HG03439 (cell line): ENCODE results near the gene ATXN7L1.
"Not testable (repeated sequence)": the region's sequence is repeated elsewhere in the genome, so short reads cannot be mapped to it uniquely, and the experiment has no call there.

Experiments used
- ATAC-seq: cut with Tn5 transposase; IDR thresholded peaks from one replicate; pipeline ENCODE4 v1.9.1; 2021; ENCODE audit warnings: mild to moderate bottlenecking, moderate library complexity; ENCODE audit not compliant: unreplicated experiment

The ATXN7L1 gene

DNA sequence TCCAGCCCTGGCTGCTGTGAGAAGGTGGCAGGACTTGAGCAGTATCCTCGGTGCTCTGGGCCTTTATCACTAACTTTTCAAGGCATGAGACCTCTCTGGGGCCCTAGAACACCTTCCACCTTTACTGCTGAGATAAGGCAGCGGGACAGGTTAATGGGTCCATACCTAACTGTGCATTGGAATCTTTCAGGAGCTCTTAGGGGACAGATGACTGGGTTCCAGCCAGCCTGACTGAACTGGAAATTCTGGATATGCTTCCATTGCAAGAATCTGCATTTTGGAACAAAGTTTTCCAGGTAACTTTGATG, 73.0 kb downstream of the ATXN7L1 start:
- no peak for ATAC-seq

DNA sequence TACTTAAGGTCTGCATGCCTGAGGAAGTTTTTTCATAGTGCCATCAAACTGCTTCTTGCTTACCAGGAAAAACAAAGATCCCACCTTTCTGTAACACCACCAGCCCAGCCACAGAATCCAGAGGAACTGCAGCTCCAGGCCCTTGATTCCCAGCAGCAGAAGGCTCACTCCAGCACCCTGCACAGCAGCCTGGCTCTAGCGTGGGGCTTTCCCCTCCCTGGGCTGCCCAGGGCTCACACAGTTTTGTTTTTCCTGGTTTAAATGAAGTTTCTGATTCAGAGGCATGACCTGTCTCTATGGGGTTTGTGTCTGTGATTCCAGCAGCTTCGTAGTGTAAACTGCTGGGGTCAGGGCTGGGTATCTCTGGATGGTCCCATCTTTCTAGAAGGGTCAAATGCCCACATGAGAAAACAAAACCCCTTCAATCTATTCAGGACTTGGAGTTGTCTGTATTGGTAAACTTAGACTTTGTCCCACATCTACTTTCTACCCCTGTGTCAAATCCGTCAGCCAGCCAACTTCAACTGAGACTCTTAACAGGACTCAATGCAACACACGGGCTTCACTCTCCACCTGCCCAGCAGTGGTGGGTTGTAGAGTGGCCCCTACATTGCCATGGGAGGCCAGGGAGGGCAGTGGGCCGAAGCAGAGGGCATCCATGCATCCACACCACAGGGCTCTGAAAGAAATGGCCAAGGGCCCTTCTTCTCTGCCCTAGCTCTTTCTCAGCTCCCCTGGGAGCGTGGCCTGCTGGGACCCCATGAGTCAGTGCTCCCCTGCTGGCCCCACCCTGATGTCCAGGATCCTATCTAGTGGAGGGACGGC, 73.6 kb downstream of the ATXN7L1 start:
- no peak for ATAC-seq

DNA sequence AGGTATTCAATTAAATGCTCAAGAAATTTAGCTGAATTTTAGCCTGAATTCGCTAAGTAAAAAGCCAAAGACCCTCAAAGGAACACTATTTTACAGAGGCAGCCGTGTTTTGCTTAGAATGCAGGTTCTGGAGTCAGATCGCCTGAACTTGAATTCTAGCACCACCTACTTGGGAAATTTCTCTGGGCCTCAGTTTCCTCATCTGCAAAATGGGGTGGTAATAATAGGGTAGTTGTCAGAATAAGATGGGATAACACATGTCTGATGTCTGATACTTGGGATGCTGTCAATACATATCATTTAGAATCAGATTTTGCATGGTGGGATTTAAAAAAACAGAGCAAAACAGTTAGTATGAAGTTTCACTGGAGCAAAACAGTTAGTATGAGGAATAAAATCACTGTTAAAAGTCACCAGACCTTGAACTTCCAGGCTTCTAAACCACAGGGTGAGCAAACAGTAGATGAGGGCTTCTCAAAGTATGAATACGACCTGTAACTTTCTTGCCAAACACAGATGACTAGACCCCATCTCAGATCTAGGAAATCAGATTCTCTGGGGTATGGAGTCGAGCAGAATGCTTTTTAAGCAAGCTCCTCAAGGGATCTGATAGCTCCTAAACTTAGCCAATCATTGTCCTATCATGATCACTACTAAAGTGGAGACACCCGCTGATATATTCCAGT, 75.4 kb downstream of the ATXN7L1 start:
- ATAC-seq = no peak

DNA sequence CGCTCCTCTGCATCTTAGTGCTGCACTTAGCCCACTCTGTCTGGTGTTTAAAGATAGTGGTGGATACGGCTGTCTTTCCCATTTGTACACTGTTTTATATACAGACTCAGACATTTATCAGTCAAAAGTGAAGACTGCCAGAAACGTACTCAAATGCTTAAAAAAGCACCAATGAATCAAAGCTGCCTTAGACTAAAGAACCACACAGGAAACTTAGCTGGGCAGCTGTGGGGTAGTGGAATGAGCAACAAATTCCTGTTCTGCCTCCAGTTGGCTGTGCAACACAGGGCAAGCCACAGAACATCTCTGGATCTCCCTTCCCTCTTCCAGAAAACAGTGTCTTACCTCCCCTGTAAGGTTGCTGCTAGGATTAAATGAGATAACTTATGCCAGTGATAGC, 76.0 kb downstream of the ATXN7L1 start:
- ATAC-seq = no peak

DNA sequence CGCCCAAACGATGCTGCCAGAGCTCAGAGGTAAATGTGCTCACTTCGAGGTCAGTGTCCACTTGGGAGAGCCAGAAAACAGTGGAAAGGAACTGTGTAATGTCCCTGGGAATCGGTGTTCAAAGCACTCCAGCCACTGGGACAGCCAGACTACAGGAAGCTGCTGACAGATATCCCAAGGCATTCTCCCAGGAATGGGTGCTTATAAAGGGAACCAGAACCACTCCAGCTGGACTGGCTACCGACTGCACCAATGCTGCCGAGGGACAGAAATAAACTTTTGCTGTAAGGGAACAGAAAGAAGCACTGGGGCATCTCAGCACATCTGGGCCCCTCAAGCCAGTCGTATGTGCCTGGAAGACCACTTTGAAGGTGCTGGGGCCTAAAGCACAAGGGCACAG, 76.7 kb downstream of the ATXN7L1 start:
- ATAC-seq = no peak

DNA sequence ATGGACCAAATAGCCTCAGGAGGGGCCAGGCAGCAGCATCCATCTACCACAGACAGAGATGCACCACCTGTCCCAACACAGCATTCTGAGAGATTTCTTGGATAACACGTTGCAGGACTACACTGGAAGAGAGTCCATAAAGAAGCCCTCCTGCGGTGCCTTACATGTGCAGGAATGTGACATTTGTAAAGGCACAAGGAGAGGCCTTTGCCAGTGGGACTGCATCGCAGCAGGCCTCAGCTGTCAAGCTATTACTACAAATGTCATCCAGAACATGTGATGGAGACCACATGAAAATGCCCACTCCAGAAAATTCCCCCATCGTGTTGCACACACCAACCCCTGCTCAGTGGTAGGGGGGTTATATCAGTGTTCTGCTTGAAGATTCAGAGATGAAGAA, 77.4 kb downstream of the ATXN7L1 start:
- no peak for ATAC-seq

DNA sequence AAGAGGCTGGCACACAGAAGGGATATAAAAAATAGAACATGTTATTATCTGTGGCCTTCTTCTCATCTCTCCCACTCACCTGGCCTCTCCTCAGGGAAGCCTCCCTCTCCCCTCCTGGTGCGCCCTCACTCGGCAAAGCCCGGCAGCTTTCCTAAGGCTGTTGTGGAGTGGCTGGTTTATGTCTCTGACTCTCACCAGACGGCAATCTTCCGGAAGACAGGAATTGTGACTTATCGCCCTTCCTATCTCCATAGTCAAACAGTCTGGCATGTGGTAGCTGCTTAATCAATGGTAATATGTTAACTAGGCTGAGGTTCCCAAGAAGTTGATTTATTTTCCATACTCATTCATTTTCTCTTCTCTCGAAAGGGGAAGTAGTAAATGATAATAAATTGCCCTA, 78.7 kb downstream of the ATXN7L1 start:
- no peak for ATAC-seq

DNA sequence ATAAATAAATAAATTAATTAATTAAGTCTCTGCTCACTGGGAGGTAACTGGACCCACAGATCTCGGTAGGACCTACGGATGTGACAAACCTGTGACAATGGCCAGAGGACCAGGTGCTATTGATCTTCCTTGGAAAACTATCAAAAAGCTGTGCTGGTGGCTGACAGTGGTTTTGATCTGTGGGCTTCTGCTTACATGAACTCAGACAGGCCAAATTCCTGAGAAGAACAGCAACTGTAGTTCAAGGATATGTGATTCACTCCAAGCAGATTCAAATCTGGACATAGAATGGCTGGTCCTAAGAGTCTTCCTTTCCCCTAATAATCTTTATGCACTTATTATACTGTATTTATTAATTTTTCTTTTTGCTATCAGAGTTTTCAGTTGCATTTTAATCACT, 80.0 kb downstream of the ATXN7L1 start:
- ATAC-seq = no peak

DNA sequence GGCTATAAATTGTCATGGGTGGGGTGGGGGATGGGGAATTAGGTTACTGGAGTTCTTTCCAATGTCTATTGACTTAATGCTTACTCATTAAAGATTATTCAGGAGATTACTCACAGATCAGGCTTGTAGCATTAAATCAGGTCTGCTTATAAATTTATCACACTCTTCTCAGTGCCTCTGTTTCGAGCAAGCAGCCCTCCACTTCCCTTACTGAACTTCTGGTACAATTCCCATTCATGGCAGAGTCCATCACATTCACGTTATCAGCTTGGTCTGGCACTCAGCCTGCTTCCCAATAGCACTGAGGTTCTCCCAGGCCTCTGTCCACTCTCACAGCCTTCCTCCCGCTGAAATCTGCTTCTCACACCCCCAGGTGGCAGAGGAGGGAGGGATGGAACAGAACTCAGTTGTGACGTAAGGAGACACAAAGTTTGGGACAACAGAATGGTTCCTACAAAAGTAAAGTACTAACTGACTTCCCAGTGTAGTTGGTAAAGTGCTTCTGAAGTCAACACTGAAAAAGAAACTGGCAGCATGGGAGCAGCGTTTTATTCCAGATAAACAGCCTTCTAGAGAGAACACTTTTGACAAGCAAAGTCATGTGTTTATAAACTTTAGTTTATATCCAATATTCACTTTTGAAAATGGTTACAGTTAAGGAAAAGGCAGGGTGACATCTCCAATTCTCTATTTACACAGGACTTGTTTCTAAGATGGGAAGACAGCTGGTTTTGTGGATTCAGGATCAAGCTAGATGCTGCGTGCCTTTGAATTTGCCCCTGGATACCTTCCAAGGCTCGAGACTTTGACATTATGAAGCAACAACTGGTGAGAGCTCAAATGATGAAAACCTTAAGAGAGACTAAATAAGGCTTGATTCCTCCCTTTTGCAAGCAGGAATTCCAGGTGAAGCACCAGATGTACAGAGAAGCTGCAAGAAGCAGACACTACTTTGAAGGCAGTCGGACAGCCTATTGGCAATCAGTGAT, 81.4 kb downstream of the ATXN7L1 start:
- ATAC-seq = no peak

DNA sequence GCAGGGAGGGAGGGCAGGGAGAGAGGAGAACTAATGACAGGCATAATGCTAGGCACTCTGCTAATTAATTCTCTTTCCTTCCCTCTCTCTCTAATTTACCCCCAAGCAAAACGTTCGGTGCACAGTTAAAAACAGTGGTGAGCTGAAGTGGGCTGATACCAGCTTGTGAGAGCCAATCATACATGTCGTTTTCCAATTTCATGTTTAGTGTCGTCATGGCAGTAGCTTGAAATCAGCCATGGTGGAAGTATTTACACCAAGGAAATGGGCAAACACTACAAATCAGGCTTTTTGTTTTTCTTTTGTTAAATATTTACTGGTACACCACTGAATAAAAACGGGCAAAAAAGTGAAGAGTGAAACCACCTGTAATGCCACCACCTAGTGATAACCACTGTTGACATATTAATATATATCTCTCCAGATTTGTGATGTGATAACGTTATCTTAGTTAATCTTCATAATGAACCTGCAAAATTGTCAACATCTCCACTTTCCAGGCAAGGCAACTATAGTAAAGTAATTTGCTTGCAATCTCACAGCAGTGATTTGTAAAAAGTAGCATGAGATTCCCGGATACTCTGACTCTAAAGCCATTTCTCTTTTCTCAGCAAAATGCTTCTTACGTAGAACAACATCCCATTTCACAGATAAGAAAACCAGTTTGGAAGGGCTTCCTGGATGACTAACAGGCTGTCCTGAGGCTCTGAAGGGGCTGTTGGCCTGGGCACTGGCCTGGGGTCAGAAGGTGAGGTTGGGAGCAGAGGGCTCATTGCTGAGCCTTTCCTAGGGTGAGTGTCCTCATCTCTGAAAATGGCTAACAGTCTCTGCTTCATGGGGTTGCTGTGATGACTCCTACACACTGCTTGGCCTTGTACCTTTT, 83.7 kb downstream of the ATXN7L1 start:
- ATAC-seq = no peak

DNA sequence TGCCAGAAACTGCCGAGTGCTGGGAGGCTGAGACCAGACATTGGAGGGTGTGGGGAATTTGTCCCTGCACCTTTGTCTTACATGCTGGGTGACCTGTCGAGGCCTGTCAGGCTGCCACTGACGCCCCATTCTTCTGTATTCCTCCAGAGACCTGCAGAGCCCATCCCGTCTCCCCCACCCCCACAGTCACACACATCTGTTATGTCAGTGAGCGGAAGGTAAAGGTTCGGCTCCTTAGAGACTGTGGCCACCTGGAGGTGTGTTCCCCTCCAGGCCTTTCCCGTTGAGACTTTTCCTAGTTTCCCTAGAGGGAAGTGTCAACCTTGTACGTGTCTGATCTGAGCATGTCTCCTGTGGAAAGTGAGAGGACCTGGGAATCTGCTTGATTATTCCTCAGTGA, 84.5 kb downstream of the ATXN7L1 start:
- no peak for ATAC-seq

DNA sequence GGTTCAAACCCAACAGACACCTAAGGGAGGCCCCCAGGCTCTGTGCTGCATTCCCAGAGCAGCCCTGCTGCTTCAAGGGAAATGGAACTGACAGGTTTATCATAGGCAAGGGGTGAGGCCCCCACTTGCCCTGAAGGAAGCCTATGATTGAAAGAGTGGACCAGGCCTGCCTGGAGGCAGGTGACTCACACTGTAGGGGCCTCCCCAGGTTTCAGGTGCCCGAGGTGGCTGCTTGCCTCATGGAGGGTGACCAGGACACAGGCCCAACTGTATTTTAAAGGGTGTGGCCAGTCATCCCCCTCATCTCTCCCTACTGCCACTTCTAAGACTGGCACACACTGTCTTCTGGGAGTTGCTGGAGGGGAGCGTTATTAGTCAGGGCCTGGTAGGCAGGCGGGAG, 85.4 kb downstream of the ATXN7L1 start:
- no peak for ATAC-seq

DNA sequence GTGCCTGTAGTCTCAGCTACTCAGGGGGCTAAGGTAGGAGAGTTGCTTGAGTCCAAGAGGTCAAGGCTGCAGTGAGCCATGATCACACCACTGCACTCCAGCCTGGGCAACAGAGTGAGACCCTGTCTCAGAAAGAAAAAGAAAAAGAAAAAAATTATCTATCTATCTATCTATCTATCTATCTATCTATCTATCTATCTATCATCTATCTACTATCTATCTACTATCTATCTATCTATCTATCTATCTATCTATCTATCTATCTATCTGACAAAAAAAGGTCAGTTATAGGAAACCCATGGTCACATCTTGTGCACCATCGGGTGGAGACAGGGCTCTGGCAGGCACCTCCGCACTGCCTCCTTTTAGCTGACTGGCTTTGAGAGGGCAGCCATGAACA, 85.9 kb downstream of the ATXN7L1 start:
- not testable (repeated sequence) for ATAC-seq

DNA sequence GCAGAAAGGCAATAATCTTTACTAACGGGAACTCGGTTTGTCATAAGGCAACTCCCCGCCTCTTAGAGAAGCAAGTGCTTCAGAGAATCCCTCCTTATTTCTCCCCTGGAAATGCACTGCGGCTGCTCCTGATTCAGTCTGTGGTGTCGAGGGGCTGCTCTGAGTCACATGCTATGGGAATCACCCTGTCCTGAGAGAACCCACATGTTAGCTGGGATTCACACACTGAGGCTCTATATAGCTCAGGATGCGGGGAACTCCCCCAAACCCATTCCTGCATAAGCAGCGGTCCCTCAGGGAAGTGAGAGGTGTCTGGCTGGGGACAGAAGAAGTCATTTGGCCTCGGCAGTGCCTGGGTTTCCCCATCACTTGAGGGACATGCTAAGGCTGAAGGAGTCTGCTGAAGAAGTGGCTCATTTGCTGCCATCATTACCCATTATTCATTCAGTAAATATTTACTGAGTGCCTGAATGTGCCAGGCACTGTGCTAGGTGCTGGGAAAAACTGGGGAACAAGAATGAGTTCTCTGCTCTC, 87.5 kb downstream of the ATXN7L1 start:
- no peak for ATAC-seq

DNA sequence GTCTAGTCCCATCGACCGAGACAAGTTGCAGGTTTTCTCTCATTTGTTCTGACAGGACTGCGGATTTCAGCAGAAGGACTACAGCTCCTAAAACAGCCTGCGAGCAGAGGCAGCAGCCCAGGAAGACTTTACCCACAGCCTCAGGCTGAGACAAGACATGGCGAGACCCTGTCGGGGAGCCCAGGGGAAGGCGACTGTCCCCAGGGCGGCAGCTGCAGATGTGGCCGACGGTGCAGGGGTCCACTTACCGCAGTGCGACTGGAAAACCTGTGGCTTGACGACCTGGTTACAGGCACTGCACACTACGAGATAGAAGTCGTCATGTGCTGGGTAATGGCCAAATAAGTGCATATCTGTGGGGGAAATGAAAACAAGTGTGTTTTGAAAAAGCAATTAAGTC, 88.0 kb downstream of the ATXN7L1 start:
- no peak for ATAC-seq

DNA sequence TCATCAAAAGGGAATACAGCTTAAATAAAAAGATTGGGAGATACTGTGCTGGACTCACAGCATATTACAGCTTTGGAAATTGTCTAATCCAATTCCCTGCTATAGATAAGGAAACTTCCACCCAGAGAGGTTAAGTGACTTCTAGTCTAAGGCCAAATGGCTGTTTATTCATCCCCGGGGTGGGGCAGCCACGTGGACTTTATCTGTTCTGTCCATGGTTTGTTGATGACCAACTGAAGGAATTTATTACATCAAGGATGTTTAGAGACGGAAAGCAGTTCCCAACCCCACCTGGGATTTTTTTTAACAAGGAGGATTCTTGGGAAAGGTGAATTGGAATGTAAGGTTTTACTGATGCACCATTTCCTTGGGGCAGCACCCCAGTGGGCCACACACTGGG, 88.6 kb downstream of the ATXN7L1 start:
- ATAC-seq = no peak

DNA sequence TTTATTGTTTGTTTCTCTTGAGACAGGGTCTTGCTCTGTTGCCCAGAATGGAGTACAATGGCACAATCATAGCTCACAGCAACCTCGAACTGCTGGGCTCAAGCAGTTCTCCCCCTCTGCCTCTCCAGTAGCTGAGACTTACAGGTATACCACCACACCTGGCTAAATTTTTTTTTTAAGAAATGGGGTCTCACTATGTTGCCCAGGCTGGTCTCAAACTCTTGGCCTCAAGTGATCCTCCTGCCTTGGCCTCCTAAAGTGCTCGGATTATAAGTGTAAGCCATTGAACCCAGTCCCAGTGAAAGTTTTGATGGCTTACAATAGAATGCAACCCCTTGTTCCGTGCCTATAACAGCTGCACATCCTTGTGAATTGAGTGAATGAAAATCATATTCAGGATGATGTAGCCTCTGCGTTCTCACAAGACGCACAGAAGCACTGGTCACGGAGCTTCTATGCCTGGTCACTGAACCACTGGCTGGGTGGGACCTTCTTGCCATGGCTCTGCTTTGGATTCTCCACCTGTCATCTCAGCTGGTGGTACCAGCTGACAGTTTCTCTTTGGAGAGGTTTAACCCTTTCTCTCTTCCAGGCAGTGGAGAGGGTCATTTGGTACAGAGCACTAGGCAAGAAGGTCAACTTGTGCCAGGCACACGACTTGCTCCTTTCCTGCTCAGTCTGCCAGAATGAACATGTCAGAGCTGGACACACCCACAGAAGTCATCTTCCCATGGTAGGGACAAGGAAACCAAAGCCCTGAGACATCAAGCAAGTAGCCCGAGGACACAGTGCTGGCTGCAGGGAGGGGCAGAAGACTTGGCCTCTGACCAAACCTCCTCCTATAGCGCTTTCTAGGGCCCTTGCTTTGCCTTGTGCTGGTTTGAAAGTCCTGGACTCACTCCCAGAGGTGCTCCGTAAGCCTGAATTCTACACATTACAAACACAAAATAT, 89.6 kb downstream of the ATXN7L1 start:
- ATAC-seq = no peak

DNA sequence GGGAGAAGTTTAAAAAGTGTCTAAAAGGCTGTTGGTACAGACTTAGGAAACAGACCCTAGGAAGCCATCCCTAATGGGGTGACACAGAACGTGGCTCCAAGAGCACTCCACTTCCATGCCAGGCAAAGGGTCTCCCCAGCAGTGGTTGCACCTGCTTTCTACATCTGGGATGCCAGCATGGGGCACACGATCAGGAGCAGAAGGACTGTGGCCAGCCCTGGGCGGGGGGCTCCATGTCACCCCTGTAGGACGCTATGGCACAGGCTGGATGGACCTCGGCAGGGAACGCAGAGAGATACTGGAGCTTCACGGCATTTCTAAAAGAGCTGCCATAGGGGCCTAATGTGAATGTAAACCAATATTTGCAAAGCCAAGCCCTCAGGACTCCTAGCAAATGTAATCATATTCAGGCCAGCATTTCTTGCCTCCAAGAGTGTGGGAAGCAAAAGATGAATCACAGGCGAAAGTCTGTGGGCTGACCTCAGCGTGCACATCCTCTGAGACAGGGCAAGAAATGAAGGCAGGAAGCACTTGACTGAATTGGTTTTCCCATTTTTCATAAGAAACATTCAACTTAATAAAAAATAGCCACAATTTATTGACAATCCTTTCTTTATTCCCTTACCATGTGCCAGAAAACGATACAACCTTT, 93.9 kb downstream of the ATXN7L1 start:
- ATAC-seq = no peak
